22Rv1 (cell line): Measurements from ENCODE around the gene H6PD.

Experiments used
- H3K27ac ChIP-seq: fragments of 450-650 bp; 2 replicates; pipeline ENCODE4 v1.5.1; 2017
- ZFX ChIP-seq: fragments of 450-650 bp; IDR thresholded peaks from 2 replicates; pipeline ENCODE4 v1.6.1; 2017; ENCODE audit warnings: antibody characterized with exemption, borderline replicate concordance
- TF ChIP-seq, protein P1 (sequence below): fragments of 450-650 bp; IDR thresholded peaks from 2 replicates; pipeline ENCODE4 v1.5.1; 2017; ENCODE audit warnings: mild to moderate bottlenecking

Gene H6PD

GRCh38 chr1:9316080-9316444 lies 81.5 kb downstream of the H6PD start:
- TF ChIP-seq, protein P1, sequence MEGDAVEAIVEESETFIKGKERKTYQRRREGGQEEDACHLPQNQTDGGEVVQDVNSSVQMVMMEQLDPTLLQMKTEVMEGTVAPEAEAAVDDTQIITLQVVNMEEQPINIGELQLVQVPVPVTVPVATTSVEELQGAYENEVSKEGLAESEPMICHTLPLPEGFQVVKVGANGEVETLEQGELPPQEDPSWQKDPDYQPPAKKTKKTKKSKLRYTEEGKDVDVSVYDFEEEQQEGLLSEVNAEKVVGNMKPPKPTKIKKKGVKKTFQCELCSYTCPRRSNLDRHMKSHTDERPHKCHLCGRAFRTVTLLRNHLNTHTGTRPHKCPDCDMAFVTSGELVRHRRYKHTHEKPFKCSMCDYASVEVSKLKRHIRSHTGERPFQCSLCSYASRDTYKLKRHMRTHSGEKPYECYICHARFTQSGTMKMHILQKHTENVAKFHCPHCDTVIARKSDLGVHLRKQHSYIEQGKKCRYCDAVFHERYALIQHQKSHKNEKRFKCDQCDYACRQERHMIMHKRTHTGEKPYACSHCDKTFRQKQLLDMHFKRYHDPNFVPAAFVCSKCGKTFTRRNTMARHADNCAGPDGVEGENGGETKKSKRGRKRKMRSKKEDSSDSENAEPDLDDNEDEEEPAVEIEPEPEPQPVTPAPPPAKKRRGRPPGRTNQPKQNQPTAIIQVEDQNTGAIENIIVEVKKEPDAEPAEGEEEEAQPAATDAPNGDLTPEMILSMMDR, result no peak
- TF ChIP-seq ZFX, result no peak
- no peak overlapping the region for H3K27ac ChIP-seq

DNA sequence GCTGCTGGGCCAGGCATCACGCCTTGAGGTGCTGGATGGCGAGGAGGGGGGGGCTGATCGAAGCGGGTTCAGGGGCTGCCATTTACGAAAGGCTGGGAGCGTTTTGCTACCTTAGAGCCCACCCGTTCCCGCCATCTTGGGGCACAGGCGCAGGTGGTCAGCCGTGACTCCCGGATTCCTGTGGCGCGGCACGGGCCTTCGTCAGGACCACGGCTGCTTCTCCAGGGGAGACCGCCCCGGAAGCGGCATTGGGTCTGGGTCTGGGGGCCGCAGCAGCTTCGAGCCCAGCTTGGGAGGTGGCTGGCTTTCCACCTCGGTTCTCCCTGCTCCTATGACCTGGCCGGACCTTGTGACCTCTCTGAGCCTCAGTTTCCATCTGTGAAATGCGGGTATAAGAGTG lies 81.9 kb downstream of the H6PD start:
- no peak overlapping the region for H3K27ac ChIP-seq
- TF ChIP-seq, protein P1, result no peak
- no peak for TF ChIP-seq ZFX

DNA sequence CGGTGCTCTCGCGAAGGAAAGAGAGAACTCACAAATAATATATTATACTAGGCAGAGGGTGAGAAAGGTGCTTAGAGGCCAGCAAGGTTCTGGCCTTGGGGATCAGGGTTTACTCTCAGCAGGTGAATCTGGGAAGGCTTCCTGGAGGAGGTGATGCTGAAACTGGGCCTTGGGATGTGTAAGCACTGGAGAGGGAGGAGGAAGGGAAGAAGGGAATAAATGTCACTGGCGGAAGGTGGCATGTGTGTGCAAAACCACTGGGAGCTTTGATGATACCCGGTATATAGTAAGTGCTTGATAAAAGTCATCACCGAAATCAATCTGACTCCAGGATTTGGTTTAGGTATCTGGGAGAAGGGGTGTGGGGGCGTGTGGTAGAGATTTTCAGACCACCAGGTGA lies 82.5 kb downstream of the H6PD start:
- H3K27ac ChIP-seq, result no peak overlapping the region
- TF ChIP-seq, protein P1, result no peak
- no peak for TF ChIP-seq ZFX

- TF ChIP-seq ZFX, result no peak
- TF ChIP-seq, protein P1, result no peak
- H3K27ac ChIP-seq, result no peak overlapping the region
These were observed 83.2 kb downstream of the H6PD start for GRCh38 chr1:9317591-9318417.

DNA sequence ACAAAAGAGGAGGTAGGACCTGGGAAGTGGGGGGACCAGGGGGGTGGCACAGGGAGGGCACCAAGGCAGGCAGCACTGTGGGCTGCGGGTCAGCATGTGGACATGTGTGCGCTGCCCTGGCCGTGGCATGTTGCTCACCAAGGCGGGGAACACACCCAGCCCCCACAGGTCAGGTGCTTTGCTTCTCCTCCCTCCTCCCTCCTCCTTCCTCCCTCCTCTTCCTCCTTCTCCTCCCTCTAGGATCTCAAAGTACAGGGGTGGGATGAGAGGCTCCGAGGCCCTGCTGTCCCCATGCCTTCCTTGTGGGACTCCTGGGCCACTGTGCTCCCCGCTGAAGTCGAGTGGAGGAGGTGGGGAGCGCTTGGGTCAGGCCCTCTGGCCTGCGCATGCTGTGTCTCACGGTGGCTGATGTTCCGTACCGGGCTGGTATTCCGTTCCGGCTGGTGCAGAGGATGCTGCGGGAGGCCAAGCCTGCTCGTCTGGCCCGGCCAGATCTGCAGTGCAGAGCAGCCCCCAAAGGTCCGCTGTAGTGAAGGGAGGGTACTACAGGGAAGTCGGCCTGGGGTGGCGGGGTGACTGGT lies 84.7 kb downstream of the H6PD start:
- no peak overlapping the region for H3K27ac ChIP-seq
- TF ChIP-seq ZFX, result no peak
- TF ChIP-seq, protein P1, result no peak

DNA sequence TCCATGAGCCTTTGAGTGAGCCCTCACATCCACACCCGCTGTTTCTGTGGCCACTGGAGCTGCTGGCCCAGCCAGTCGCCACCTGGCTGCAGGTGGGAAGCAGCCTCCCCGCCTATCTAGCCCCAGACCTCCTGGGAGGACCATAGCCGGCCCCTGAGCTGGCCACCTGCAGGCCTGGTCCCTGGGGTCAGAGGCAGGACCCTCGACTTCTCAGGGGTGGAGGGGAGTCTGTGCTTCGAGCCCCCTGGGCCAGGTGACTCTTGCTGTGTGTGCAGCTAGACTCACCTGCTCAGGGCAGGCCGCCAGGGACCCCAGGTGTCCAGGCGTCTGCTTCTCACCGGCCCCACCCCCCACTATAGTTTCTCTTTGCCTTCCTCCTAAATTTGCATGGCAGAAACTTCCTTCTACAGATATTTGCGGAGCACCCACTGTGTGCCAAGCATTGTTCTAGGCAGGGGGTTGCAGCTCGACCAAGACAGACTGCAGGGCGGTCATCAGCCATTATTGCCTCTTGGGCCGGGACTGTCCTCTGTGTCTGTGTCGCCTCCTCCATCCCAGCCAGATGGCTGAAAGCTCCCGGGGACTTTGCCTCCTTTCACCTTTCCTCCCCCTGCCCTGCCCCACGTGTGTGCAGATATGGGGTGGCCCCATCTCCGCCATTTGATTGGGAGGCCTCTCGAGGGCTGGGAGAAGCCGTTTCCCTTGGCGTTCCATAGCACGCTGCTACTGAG lies 85.4 kb downstream of the H6PD start:
- TF ChIP-seq, protein P1, result no peak
- H3K27ac ChIP-seq, result no peak overlapping the region
